Heart left ventricle (tissue), 13 donors: ENCODE results near the gene CDH13.

Experiments
- CTCF ChIP-seq, 12 donors: fragments of 200-600 bp; sonication (generic) in 4 of 12; IDR thresholded peaks; one replicate each; pipeline versions ENCODE4 v1.5.0 to v1.8.0; 2018 to 2022; ENCODE audit warnings: antibody characterized with exemption in 12 of 12, mild to moderate bottlenecking in 5 of 12
- POLR2A ChIP-seq, 2 donors: fragments of 450-650 bp; IDR thresholded peaks; one replicate each; pipeline ENCODE4 v1.6.1; 2017; ENCODE audit warnings: antibody characterized with exemption in 2 of 2, mild to moderate bottlenecking in 2 of 2, moderate library complexity in 2 of 2
- donor health status: ischemic (EF 13 %, LVEDD 7.1; RV severe dilation, severe dysfunction).
- donor health status: DM: no; HTN: yes; CAD: no.
- donor health status: DM: no; HTN: no; CAD: no.
- donor health status: ischemic (EF 25% LVEDD 6.9; RV normal size, moderate dysfunction).
- donor health status: ischemic (EF 25% LVEDD 5.7; RV mildly dilated, moderate dysfunction).
- donor health status: ischemic (EF 35%, LVEDD 5.7; RV mildly dilated, moderate dysfunction).
- donor health status: nonischemic (EF 11% LVEDD 7.7; RV severe dilation, severe dysfunction).
- donor health status: DM: yes; HTN: yes; CAD: no.
- donor health status: PGD.
- donor health status: ischemic (EF 29% LVEDD 5.4; RV normal size, mild dysfunction).
- donor health status: nonischemic (EF 23%, LVEDD 6.1; RV moderate dilation, normal function).

- TF ChIP-seq POLR2A (IDR thresholded peaks at IDR 0.05) (no peak), CTCF (IDR thresholded peaks at IDR 0.05) (no peak)
Measured at GRCh38 chr16:83266848-83267553, 640.2 kb downstream of the CDH13 start.
